ENCODE measurements around the gene TNNC1.

The TNNC1 gene

GRCh38 chr3:52441772-52442332 lies 12.0 kb downstream of the TNNC1 start:
- no peak for DNase-seq

GRCh38 chr3:52441091-52441771 lies 12.6 kb downstream of the TNNC1 start:
- no peak for DNase-seq

GRCh38 chr3:52440671-52441070 lies 13.2 kb downstream of the TNNC1 start:
- DNase-seq, result no peak

- DNase-seq, result no peak
Observed at GRCh38 chr3:52440249-52440551, 13.6 kb downstream of the TNNC1 start.

GRCh38 chr3:52439426-52440248 lies 14.2 kb downstream of the TNNC1 start:
- DNase-seq, result no peak

- no peak for DNase-seq
Observed at GRCh38 chr3:52438579-52439425, 15.0 kb downstream of the TNNC1 start.

GRCh38 chr3:52438104-52438376 lies 15.8 kb downstream of the TNNC1 start:
- no peak for DNase-seq

- DNase-seq, result no peak
Observed at GRCh38 chr3:52437326-52438103, 16.3 kb downstream of the TNNC1 start.

- DNase-seq, result no peak
Observed at GRCh38 chr3:52436500-52437149, 17.2 kb downstream of the TNNC1 start.

- DNase-seq, result no peak
Observed at GRCh38 chr3:52435246-52436101, 18.4 kb downstream of the TNNC1 start.

GRCh38 chr3:52434491-52435115 lies 19.2 kb downstream of the TNNC1 start:
- DNase-seq, result no peak

GRCh38 chr3:52433996-52434479 lies 19.8 kb downstream of the TNNC1 start:
- DNase-seq, result no peak

GRCh38 chr3:52433328-52433995 lies 20.4 kb downstream of the TNNC1 start:
- no peak for DNase-seq

- DNase-seq, result no peak
Observed at GRCh38 chr3:52432691-52433141, 21.1 kb downstream of the TNNC1 start.

GRCh38 chr3:52432225-52432624 lies 21.6 kb downstream of the TNNC1 start:
- DNase-seq, result no peak

- DNase-seq, result no peak
Observed at GRCh38 chr3:52431459-52432223, 22.2 kb downstream of the TNNC1 start.

- no peak for DNase-seq
Observed at GRCh38 chr3:52430416-52430810, 23.4 kb downstream of the TNNC1 start.

GRCh38 chr3:52429779-52430415 lies 23.9 kb downstream of the TNNC1 start:
- no peak for DNase-seq

- DNase-seq, result no peak
Observed at GRCh38 chr3:52429031-52429430, 24.8 kb downstream of the TNNC1 start.

Measured in NCI-H1092 treated with DMSO at 0.1 percent for 48 hours (cell line).